HFF-Myc (cell line): ENCODE data around the gene NARF.
"Not testable (repeated sequence)": the region's sequence is repeated elsewhere in the genome, so short reads cannot be mapped to it uniquely, and the experiment has no call there.

Source experiments
- DNase-seq: peaks from one replicate; pipeline ENCODE4 v3.0.0-alpha.2; 2011; ENCODE audit warnings: low read depth; ENCODE audit errors: extremely low read depth
- H3K4me3 ChIP-seq: replicated peaks from 2 replicates; pipeline ENCODE4 v1.5.1; 2011; ENCODE audit warnings: low read depth, mild to moderate bottlenecking, control low read depth, low read length
- CTCF ChIP-seq: IDR thresholded peaks from 2 replicates; pipeline ENCODE4 v1.5.1; 2012; ENCODE audit warnings: mild to moderate bottlenecking, low read depth, low read length, control low read depth; ENCODE audit errors: missing control alignments

Gene NARF

GRCh38 chr17:82502207-82502606 is 43.7 kb downstream of the NARF start:
- TF ChIP-seq CTCF: no peak
- H3K4me3 ChIP-seq: no peak overlapping the region
- DNase-seq: no peak

DNA sequence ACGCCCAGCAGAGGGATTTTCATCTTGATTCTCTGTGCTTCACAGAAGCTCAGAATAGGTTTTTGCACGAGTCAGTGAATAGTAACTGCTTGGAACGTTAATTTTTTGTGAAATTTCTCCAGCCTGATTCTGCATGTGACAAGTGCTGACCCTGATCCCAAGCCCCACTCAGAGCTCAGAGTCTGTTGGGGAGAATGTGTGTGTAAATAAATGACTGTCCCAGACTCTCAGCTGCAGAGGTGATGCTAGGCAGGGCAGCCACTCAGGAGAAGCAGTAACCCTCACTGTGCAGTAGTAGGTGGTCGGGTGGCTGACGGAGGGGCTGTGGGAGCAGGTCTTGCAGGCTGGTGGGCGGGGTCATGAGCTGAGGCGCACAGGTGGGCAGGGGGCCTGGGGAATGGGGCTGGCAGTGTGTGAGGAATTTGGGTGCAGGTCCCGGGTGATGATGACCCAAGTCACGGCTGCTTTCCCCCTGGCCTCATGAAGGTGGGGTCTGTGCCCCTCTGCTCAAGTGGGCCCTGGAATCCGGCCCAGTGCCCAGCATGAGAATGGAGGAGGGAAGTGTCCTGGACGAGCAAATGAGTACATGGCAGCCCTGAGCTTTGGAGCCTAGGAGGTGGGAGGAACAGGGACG is 44.7 kb downstream of the NARF start:
- TF ChIP-seq CTCF: no peak
- H3K4me3 ChIP-seq: no peak overlapping the region
- no peak for DNase-seq

GRCh38 chr17:82503728-82504308 is 45.3 kb downstream of the NARF start:
- TF ChIP-seq CTCF: no peak
- H3K4me3 ChIP-seq: no peak overlapping the region
- DNase-seq: no peak

GRCh38 chr17:82505296-82505695 is 46.8 kb downstream of the NARF start:
- DNase-seq: no peak
- no peak overlapping the region for H3K4me3 ChIP-seq
- TF ChIP-seq CTCF: no peak

- not testable (repeated sequence) for DNase-seq, H3K4me3 ChIP-seq
Measured at GRCh38 chr17:82506402-82506801, 47.9 kb downstream of the NARF start.

- TF ChIP-seq CTCF: no peak
- H3K4me3 ChIP-seq: no peak overlapping the region
- DNase-seq: no peak
Measured at GRCh38 chr17:82507631-82508175, 49.2 kb downstream of the NARF start.

- not testable (repeated sequence) for DNase-seq, H3K4me3 ChIP-seq
Measured at GRCh38 chr17:82511642-82512041, 53.1 kb downstream of the NARF start.

GRCh38 chr17:82513864-82514263 is 55.3 kb downstream of the NARF start:
- not testable (repeated sequence) for DNase-seq

More at GRCh38 chr17:82513864-82514263, 55.3 kb downstream of the NARF start:
- H3K4me3 ChIP-seq: not testable (repeated sequence)
